Keratinocyte (primary cell): ENCODE results near the gene PGAM5. TPM values are rescaled to one million over a fixed set of nuclear protein-coding genes. Genes with fewer than 3 reads are reported as not detected.

Experiments used
- DNase-seq: peaks from one replicate; pipeline ENCODE4 v3.0.0-alpha.2; 2011; ENCODE audit warnings: low read depth, missing footprints, low spot score
- FAIRE-seq: peaks from 2 replicates; lab custom pipeline; 2011; peaks lifted over from hg19 to GRCh38; lab: Jason Lieb, UNC
- H2AFZ ChIP-seq: 2 replicates; pipeline ENCODE4 v1.6.0; 2012; ENCODE audit warnings: low read length, control low read depth, inconsistent platforms; ENCODE audit not compliant: control insufficient read depth
- H3K27ac ChIP-seq: 2 replicates; pipeline ENCODE4 v1.5.1; 2011; ENCODE audit warnings: low read length; ENCODE audit not compliant: control insufficient read depth, insufficient read depth
- H3K27me3 ChIP-seq: 3 replicates; pipeline ENCODE4 v1.6.0; 2011; ENCODE audit warnings: low read length; ENCODE audit not compliant: control insufficient read depth, insufficient read depth; ENCODE audit errors: extremely low read depth
- H3K36me3 ChIP-seq, 2 experiments: 2 replicates in 1 of 2; 3 replicates in 1 of 2; pipeline ENCODE4 v1.5.1; 2011; ENCODE audit warnings: low read length in 2 of 2, mild to moderate bottlenecking in 1 of 2; ENCODE audit not compliant: control insufficient read depth in 2 of 2, insufficient read depth in 2 of 2; ENCODE audit errors: extremely low read depth in 1 of 2
- H3K4me1 ChIP-seq: 3 replicates; pipeline ENCODE4 v1.5.1; 2011; ENCODE audit warnings: low read length; ENCODE audit not compliant: control insufficient read depth, insufficient read depth; ENCODE audit errors: extremely low read depth
- H3K4me2 ChIP-seq: 3 replicates; pipeline ENCODE4 v1.6.0; 2011; ENCODE audit warnings: low read depth, low read length; ENCODE audit not compliant: control insufficient read depth, insufficient read depth; ENCODE audit errors: extremely low read depth
- H3K4me3 ChIP-seq, 3 experiments: fragments of 200-600 bp in 1 of 3; sonication (generic) in 1 of 3; 2 replicates in 2 of 3; 3 replicates in 1 of 3; pipeline ENCODE4 v1.5.1; 2011 to 2016; ENCODE audit warnings: low read length in 3 of 3, mild to moderate bottlenecking in 3 of 3, control low read depth in 2 of 3, inconsistent platforms in 1 of 3, low read depth in 1 of 3, mixed read lengths in 1 of 3, mixed run types in 1 of 3, moderate library complexity in 1 of 3; ENCODE audit not compliant: control insufficient read depth in 2 of 3, insufficient read depth in 2 of 3; ENCODE audit errors: extremely low read depth in 1 of 3
- H3K79me2 ChIP-seq: 2 replicates; pipeline ENCODE4 v1.6.0; 2012; ENCODE audit warnings: low read length; ENCODE audit not compliant: control insufficient read depth, insufficient read depth
- H3K9ac ChIP-seq: 3 replicates; pipeline ENCODE4 v1.6.0; 2011; ENCODE audit warnings: low read length; ENCODE audit not compliant: control insufficient read depth, insufficient read depth; ENCODE audit errors: extremely low read depth
- H3K9me1 ChIP-seq: 3 replicates; pipeline ENCODE4 v1.6.0; 2011; ENCODE audit warnings: low read length; ENCODE audit not compliant: control insufficient read depth, insufficient read depth; ENCODE audit errors: extremely low read depth
- H3K9me3 ChIP-seq: 2 replicates; pipeline ENCODE4 v1.5.1; 2012; ENCODE audit warnings: low read depth, low read length; ENCODE audit not compliant: control insufficient read depth
- H4K20me1 ChIP-seq: 3 replicates; pipeline ENCODE4 v1.6.0; 2011; ENCODE audit warnings: low read length; ENCODE audit not compliant: control insufficient read depth, insufficient read depth; ENCODE audit errors: extremely low read depth
- CTCF ChIP-seq, 3 experiments: IDR thresholded peaks in 1 of 3; conservative IDR thresholded peaks in 1 of 3; optimal IDR thresholded peaks in 1 of 3; 2 replicates in 2 of 3; 3 replicates in 1 of 3; pipeline versions ENCODE3 to v1.5.1; 2011; ENCODE audit warnings: low read length in 3 of 3, mild to moderate bottlenecking in 3 of 3, moderate library complexity in 2 of 3, control low read depth in 1 of 3, inconsistent platforms in 1 of 3; ENCODE audit not compliant: insufficient read depth in 2 of 3; ENCODE audit errors: extremely low read depth in 1 of 3
- EZH2 ChIP-seq: IDR thresholded peaks from one replicate; pipeline ENCODE4 v1.6.1; 2012; ENCODE audit warnings: inconsistent platforms, mild to moderate bottlenecking, low read length, moderate library complexity
- dilution Hi-C: fragments of 300-500 bp; cut with MboI; formaldehyde crosslinking; loops from one replicate; pipeline ENCODE4 v1.7.0; 2020; ENCODE audit warnings: low sequenced_read_pairs; ENCODE audit not compliant: extremely low pct_ligation_motif_present
- polyA plus RNA-seq, 5 experiments: library from polyadenylated mRNA; depleted of rRNA in 3 of 5; stranded (reverse) in 3 of 5; stranded (forward) in 1 of 5; unstranded in 1 of 5; fragments of >200 nt; gene quantifications; 1 replicate in 1 of 5; 2 replicates in 3 of 5; 3 replicates in 1 of 5; pipeline versions ENCODE4 v1.2.1 to v1.2.3, GENCODE V29; 2011 to 2012; ENCODE audit warnings: missing spikeins in 2 of 5, low read depth in 1 of 5, low replicate concordance in 1 of 5

Gene PGAM5
- polyA plus RNA-seq, 1 donor (not counting 4 experiments of a cell fraction or from before 2014, with no cell fraction given) = 31.5 TPM

GRCh38 chr12:132715874-132716273 lies 5.2 kb downstream of the PGAM5 start:
- Histone ChIP-seq H3K4me1 (peaks cover 10% of the 10 kb centered on the region), H3K79me2 (peaks cover 53% of the 10 kb centered on the region), H2AFZ (no peak overlapping the region), H3K36me3 (peaks cover 6 to 38% of the 10 kb centered on the region in 2 experiments), H4K20me1 (peaks cover 11% of the 10 kb centered on the region), H3K4me3 (no peak overlapping the region), H3K9me3 (no peaks in the 10 kb centered on the region), H3K9ac (no peak overlapping the region), H3K27ac (no peak overlapping the region), H3K9me1 (no peaks in the 10 kb centered on the region), H3K4me2 (no peak overlapping the region), H3K27me3 (no peaks in the 10 kb centered on the region)
- FAIRE-seq (no peak), DNase-seq (no peak)
- TF ChIP-seq CTCF (optimal IDR thresholded peaks at IDR 0.05 in 1 of 3, IDR thresholded peaks at IDR 0.05 in 1 of 3, conservative IDR thresholded peaks at IDR 0.05 in 1 of 3; ENCODE audit: extremely low read depth in 1 of 3, insufficient read depth in 2 of 3, low read length in 3 of 3) (no peak), EZH2 (no peak)
- dilution Hi-C loops = no loop called here

GRCh38 chr12:132716356-132716755 lies 5.7 kb downstream of the PGAM5 start:
- H3K9ac ChIP-seq = no peak overlapping the region
- H3K79me2 ChIP-seq = peaks cover 48% of the 10 kb centered on the region
- H4K20me1 ChIP-seq = peaks cover 11% of the 10 kb centered on the region
- no peaks in the 10 kb centered on the region for H3K27me3 ChIP-seq
- no peak overlapping the region for H3K27ac ChIP-seq
- FAIRE-seq = no peak
- H3K4me2 ChIP-seq = no peak overlapping the region
- no peak overlapping the region for H3K4me3 ChIP-seq
- DNase-seq = no peak
- H3K9me1 ChIP-seq = no peaks in the 10 kb centered on the region
- H2AFZ ChIP-seq = no peak overlapping the region
- dilution Hi-C loops = no loop called here
- no peaks in the 10 kb centered on the region for H3K9me3 ChIP-seq
- TF ChIP-seq CTCF (optimal IDR thresholded peaks at IDR 0.05 in 1 of 3, IDR thresholded peaks at IDR 0.05 in 1 of 3, conservative IDR thresholded peaks at IDR 0.05 in 1 of 3; ENCODE audit: extremely low read depth in 1 of 3, insufficient read depth in 2 of 3, low read length in 3 of 3) (no peak), EZH2 (no peak)
- peaks cover 10% of the 10 kb centered on the region for H3K4me1 ChIP-seq
- H3K36me3 ChIP-seq = peaks cover 11 to 41% of the 10 kb centered on the region in 2 experiments
